HG03280 (cell line): ENCODE measurements around the gene ANG.
"Not testable (repeated sequence)": the region's sequence is repeated elsewhere in the genome, so short reads cannot be mapped to it uniquely, and the experiment has no call there.

Source experiments
- ATAC-seq: cut with Tn5 transposase; IDR thresholded peaks from one replicate; pipeline ENCODE4 v1.9.1; 2021; ENCODE audit warnings: mild to moderate bottlenecking, moderate library complexity; ENCODE audit not compliant: unreplicated experiment

The ANG gene

DNA sequence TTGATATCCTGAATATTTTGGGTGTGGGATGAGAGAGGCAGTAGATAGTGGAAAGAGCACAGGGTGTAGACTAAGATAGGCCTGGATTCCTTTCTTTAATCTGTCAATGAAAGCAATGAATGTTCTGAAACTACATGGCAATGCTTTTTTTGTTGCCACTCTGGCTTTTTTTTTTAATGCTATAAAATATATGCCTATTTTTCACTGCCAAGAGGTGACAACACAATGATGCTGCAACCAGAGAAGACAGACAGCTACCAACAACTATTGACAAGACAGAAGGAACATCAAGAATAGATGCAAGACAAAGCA is 9.4 kb downstream of the ANG start:
- ATAC-seq, result no peak

DNA sequence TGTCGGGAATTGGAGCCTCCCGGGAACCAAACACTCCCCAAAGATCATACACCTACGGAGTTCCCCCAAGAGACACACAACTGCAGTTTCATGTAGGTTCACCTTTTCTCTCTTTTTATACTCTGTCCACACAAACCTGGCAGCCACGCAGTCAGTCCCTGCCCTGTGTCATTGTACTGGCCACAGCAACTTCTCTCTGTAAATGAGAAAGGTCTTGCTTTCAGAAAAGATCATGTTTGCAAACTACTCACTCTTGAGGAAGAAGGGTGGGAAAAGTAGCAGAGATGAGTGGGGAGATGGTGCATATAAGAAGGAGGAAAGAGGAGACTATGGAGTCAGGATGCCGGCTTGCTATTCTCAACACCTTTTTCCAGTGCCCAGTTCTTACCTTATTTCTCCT is 10.4 kb downstream of the ANG start:
- ATAC-seq, result no peak

DNA sequence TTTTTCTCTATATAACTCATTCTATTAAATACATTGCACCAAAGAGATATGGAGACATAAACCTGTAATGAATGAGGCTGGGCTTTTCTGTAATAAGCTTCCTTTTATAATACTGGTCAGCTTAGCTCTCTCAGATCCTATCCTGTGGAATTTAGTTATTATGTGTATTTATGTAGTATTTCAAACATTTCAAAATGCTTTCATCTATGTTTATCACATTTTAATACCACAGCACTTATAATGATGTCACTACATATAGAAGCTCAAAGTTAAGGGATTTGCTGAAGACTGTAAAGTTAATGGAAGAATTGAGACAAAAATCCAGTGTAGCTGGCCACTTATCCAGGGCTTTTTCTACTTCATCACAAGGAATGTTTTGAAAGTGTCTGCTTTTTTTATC is 11.4 kb downstream of the ANG start:
- ATAC-seq, result no peak

DNA sequence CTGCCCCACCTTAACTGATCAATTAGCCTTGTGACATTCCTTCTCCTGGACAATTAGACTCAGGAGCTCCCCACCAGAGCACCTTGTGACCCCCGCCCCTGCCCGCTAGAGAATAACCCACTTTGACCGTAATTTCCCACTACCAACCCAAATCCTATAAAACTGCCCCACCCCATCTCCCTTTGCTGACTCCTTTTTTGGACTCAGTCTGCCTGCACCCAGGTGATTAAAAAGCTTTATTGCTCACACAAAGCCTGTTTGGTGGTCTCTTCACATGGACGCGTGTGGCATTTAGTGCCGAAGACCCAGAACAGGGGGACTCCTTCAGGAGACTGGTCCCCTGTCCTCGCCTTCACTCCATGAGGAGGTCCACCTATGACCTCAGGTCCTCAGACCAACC is 12.4 kb downstream of the ANG start:
- ATAC-seq, result not testable (repeated sequence)

DNA sequence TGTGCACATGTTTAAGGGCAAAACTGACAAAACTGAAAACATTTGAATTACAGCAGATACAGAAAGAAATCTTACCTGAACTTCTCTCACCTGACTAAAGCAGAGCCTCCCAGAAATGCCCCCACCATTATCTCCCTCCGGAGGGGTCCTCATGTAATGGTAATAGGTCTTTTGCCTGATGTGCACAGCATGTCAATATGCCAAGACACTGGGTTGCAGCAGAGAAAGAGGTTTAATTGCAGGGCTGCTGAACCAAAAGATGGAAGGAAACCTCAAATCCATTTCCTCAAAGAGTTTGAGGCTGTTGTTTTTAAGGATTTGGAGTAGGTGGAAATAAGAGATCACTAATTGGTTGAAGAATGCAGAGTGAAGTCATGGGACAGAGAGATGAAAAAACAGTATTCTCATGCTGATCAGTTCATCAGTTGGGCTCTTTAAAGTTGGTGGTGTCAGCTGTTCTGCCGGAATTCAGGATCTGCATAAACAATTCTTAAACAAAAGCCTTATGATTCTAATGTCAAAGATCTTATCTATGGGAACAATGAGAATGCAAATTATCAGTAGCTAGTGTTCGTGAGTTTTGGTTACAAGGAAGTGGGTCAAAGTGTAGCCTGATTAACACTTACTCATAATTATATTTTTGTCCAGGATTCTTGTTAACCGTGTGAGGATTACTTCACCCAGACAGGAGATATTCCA is 18.2 kb downstream of the ANG start:
- no peak for ATAC-seq

DNA sequence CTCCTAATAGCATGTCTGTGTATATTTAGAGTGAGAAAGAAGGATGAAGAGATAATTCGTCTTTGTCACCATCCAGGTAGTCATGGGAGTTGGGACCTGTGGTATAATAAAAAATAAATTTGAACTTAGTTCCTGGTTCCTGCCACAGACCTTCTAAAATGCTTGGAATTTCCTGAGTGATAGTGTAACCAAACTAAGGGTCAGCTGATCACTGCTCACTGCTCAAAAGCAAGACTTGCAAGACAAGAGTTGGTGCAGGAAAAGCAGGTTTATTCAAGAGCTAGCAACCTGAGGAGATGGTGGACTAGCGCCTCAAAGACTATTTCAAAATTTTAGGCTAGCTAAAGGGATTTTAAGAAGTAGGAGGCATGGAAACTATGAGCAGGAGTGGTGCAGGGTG is 19.1 kb downstream of the ANG start:
- ATAC-seq, result no peak

DNA sequence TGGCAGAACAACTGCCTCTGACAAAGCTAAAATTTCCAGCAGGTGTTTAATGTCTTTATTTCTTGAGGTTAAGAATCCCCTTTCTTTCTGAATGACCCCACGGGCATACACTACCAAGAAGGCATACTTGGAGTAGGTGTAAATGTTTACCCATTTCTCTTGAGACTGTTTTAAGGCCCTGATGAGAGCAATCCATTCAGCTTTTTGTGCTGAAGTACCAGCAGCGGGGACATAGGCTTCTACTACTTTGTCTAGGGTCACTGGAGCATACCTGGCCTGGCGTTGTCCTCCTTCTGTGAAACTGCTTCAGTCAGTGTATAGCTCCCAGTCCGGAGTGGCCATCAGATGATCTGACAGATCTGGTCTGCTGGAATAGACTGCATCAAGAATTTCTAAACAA is 22.7 kb downstream of the ANG start:
- ATAC-seq, result no peak

DNA sequence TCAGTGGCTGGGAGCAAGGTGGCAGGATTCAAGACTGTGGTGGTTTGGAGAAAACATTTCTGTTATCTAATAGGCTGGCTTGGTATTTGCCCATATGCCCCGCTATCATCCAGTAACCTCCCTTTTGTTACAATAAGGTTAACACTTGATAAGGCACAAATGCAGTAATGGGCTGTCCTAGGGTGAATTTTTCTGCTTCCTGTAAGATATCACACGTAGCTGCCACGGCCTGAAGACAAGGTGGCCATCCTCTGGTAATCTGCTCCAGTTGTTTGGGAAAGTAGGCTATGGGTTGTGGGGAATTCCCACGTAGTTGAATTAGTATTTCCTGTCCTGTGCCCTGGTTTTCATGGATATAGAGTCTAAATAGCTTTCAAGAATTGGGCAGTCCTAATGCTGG is 23.1 kb downstream of the ANG start:
- no peak for ATAC-seq

DNA sequence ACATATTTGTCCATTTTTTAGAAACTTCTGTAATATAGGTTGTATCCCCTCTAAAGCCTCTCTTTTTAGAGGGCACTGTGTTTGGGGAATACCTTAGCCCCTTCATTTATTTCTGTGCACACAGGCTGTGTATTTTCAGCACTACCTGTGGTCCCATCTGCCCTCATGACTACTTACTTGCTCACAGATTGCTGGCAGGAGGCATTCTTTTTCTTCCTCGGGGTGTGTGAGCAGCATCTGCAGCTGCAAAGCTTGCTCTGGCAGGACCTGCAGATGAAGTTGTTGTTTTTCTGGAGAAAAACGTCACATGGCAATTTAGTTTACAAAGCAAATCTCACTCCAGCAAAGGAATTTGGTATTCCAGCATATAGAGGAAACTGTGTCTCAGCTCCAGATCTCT is 24.3 kb downstream of the ANG start:
- ATAC-seq, result no peak

DNA sequence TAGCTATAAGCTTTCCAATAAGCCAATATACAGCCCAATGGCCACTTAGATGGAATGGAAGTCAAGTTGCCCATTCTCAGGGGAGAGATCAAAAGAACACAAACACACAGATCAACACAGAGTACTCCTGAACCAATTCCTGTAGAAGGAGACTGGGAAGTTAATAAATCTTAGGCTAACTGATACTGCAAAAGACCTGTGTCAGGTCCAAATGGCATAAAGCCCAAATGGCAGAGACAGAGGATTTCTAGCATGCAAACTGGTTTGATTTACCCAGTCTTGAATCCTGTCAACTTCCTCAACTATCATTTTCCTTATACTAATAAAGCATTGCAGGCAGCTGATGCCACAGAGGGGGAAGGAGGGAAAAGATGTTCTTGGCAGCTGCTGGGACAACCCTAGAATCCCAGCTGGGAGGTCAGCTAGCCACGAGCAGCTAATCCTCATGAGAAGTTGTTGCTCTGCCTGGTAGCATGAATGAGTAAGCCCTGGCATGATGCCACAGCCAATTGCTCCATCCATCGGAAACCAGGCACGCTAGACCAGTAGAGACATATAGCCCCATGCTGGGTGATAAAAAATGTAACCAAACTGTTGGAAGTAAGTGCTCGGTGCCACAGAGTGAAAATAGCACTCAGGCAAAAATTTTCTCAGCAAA is 26.2 kb downstream of the ANG start:
- no peak for ATAC-seq

DNA sequence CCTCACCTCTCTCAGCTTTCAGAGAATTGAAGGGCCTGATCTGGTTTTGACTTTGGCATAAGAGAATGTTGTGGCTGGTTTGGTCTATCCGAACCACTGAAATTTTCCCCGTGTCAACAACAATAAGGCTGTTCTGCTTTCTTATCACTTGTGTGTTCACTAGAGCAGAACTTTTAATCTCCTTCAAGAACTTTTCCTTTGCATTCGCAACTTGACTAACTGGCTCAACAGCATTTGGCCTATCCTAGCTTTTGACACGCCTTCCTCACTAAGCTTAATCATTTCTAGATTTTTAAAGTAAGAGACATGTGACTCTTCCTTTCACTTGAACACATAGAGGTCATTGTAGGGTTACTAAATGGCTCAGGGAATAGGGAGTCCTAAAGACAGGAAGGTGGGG is 31.2 kb downstream of the ANG start:
- no peak for ATAC-seq

DNA sequence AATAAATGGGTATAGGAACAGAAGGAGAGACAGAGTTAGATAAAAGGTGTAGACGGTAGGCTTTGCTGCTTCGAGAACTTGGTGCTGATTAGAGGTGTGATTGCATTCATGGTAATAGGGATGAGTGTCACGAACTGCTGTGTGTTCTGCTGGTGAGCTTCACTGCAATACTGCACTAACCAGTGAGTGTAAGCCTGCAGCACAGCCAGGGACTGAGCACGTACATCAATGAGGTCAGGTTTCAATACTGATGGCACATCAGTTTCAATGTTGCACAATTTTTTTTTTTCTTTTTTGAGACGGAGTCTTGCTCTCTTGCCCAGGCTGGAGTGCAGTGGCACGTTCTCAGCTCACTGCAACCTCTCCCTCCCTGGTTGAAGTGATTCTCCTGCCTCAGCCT is 32.2 kb downstream of the ANG start:
- no peak for ATAC-seq

DNA sequence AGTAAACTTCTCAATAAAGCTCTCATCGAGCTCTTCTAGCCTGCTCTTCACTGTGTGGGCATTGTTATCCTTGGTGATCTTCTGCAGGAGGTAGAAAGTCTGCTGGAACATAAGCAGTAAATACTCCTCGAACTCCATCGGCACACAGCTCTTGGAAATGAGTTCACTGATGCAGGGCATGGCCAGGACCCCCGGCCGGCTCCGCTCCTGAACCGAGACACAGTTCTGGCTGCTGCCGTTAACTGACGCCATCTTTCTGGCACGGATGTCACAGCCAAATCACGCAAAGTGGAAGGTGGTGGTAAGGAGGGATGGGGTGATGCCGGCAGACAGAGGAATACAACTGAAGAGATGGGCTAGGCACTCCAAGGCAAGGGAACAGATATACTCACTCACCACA is 33.5 kb downstream of the ANG start:
- no peak for ATAC-seq

DNA sequence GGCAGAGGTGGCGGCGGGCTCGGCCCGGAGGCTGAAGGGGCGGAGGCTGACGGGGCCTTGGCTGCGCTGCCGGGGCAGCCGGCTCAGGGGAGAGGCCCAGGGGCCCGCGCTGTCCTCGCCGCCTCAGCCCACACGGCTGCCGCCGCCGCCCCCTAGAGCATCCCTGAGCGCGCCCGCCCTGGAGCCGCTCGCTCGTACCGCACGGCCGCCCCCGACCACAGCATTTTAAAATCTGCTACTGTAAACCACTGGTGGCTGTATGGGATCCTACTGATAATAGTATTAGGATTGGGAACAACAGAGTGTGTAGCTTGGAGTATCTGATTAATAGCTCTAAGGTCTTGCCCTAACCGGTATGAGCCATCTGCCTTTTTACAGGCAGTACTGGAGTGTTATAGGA is 34.9 kb downstream of the ANG start:
- ATAC-seq, result no peak

DNA sequence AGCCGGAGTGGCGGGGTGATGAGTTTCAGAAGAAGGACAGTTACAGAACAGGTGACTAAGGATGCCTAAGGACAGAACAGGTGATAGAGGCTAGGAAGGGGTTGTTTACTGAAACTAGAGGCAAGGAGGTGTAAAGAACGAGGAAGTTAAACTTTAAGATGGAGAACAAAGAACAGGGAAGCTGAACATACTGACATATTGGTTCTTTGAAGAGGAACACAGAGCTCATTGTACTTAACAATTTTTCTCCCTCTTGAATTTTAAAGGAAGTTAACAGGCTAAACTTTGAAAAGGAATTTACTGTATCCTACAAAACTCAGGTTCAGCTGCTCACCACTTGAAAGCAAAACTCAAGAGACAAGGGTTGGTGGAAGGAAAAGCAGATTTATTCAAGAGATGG is 37.6 kb downstream of the ANG start:
- ATAC-seq, result not testable (repeated sequence)

DNA sequence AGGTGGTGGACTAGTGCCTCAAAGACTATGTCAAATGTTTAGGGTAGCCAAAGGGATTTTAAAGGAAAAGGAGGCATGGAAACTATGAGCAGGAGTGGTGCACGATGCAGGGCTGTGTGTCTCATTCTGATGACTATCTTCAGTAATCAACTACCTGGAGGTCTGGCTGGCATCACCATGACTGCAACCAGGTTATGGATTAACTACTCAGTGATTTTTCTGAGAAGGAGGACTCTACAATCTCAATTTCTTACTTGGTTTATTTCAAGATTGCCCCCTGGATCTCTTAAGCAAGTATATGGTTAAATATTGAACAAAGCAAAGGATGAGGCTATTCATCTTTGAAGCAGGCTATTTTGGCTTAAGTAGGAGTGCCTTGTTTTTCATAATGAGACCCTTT is 38.0 kb downstream of the ANG start:
- no peak for ATAC-seq

DNA sequence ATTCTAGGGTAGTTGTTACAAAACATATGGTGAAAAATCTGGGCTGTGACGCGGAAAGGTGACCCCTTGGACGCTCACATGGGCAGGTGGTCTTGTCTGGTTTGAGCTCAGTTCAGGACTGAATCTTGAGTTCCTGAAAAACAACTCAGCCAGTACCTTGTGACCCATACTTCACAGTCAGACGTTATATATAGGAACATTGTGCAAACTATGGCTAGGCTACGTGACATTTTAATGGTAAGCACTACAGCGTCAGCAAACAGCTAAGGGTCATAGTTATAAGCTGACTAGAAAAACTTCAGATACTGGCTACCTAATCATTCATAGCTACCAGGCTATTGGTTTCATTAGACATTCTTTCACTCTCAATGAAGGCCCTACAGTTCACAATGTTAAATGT is 42.3 kb downstream of the ANG start:
- ATAC-seq, result no peak

DNA sequence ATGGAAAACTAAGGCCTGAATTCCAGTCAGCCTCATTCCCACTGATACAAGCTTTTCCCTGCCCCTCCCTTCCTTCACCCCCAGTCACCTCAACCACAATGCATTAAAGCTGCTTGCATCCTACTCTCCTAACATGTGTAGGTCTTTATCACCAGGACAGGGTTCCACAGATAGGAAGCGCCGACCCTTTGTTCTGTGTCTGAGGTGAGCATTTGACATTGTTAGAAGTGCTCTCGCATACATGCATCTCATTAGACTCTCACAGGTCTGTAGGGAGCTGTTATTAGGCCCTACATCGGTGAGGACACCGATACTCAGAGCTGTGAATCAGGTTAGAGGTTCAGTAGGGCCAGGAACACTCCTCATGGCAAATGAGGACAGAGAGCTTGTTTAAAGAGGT is 43.9 kb downstream of the ANG start:
- ATAC-seq, result no peak

DNA sequence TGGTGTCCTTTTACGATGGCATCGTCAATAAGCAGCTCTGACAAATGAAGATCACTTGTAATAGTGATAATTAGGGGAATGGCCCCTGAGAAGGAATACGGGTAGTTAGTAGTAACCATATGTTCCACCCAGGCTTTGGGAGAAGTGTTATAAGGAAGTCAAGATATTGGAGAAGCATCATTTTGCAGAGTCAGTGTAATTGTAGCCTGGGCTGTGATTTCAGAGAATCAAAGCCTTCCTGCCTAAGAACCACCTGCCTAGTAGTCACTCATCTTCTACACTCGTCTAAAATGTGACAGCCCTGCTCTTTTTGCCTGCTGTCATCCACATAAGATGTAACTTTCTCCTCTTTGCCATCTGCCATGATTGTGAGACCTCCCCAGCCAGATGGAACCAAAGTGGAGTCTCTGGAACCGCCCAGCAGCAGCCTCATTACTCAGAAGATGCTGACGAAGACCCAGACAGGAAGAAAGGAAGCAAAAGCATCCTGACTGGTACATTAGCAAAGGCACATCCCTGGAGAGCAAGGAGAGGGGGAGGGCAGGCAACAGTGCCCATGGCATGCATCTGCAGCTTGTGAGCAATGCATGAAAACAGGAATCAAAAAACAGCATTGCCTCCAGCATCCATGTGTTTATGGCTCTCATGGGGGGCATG is 44.5 kb downstream of the ANG start:
- ATAC-seq, result no peak

DNA sequence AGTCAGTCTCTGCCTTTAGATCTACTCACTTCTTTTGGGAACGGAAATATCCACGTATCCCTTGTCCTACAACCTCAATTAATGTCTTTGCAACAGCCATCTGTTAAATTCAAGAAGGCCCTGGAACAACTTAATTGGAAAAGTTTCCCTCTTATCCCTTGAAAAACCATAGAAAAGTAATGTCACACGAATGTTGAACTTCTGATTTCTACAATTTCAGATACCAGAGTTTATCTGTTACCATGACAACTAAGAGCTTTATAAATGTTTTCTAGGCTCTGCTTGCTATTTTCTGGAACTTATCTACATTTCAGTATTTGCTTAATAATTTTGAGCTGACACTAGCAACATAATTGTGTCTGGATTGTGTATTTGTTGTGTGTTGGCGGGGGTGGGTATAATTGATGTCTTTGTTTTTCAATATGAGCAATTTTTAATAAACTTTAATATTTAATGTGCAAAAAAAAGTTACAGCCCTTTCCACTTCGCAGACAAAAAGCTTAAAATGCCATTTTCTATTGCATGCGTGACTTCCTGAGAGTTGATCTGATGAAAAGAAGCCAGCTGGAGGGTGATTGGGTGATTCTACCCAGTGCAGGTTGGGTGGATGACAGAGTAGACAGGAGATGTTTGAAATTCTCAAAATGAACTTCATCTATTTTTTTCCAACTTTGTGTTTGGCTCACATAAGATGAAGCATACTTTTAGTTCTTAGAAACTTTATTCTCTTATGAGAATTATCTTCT is 45.3 kb downstream of the ANG start:
- ATAC-seq, result no peak

DNA sequence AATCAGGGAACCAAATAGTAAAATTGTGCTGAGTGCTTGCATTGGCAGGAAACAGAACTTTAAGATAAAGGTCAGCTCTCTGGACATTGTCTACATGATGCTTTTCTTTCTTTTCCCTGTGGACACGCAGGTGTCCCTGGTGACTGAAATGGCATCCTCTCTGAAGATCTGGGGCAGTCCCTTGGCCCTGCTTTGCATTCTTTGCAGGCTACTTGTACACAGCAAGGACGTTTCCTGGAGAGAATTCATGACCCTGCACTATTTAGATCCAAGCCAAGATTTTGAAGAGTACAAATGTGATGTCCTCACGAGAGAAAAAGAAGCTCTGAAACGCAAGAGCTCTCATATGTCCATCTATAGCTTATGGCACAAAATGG is 45.9 kb downstream of the ANG start:
- ATAC-seq, result no peak

DNA sequence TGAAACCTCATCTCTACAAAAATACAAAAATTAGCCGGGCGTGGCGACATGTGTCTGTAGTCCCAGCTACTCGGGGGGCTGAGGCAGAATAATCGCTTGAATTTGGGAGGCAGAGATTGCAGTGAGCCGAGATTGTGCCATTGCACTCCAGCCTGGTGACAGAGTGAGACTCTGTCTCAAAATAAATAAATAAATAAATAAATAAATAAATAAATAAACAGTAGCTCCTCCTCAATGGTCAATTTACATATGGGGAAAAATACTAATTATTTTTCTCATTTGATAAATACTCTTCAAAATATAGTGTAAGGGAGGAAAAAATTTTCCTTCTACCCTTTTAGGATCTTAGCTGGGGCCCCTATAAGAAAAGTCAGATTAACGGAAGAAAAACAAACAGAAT is 49.7 kb downstream of the ANG start:
- ATAC-seq, result not testable (repeated sequence)
